Loucy (cell line): ENCODE measurements around the gene BIRC3.

ENCODE experiments used
- EZH2phosphoT487 ChIP-seq: fragments of 200-600 bp; IDR thresholded peaks from 2 replicates; pipeline ENCODE4 v1.6.1; 2018; ENCODE audit warnings: antibody characterized with exemption, mild to moderate bottlenecking, moderate library complexity, borderline replicate concordance
- TF ChIP-seq, protein P1 (sequence below): fragments of 200-600 bp; sonication (generic); conservative IDR thresholded peaks from 2 replicates; pipeline ENCODE4 v1.5.1; 2014; ENCODE audit warnings: mild to moderate bottlenecking, antibody characterized with exemption, low read length

DNA sequence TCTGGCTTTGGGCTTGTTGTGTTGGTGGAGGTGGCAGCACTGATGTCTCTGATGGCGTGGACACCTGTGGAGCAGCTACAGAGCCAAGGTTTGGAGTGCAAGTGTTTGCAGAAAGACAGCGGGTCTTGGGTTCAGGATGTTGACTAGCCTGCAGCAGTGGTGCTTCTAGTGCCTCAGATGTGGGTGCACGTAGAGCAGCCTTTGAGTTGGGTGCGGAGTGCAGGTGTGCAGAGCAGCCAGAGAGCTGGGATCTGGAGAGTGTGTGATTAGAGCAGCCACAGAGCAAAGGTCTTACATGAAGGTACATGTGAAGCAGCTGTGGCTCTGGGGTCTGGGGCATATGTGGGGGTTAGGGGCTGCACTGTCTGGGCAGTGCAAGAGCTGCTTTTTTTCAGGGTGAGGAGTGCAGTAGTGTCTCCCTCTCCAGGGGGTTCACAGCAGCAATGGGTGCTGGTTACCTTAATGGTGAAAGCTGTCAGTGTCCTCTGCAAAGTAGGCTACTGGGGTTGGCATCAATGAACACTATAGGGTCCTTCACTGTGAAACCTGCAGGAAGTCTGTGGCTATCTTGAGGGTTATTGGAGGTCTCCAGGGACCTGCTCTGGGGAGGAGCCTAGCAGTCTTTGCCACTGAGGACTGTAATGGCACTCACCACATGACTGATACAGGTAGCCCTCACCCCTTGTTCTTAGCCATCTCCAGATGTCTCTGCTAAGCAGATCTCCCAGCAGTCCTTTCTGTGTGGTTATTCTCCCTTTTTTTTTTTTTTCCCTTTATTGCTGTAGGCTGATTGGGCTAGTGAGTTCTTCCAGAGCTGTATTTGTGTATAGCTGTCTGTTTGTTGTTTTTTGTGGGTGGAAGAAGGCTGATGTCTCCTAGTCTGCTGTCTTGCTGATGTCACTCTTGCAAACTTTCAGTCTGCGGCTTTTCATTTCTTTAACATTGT lies 44.1 kb downstream of the BIRC3 start:
- TF ChIP-seq, protein P1, sequence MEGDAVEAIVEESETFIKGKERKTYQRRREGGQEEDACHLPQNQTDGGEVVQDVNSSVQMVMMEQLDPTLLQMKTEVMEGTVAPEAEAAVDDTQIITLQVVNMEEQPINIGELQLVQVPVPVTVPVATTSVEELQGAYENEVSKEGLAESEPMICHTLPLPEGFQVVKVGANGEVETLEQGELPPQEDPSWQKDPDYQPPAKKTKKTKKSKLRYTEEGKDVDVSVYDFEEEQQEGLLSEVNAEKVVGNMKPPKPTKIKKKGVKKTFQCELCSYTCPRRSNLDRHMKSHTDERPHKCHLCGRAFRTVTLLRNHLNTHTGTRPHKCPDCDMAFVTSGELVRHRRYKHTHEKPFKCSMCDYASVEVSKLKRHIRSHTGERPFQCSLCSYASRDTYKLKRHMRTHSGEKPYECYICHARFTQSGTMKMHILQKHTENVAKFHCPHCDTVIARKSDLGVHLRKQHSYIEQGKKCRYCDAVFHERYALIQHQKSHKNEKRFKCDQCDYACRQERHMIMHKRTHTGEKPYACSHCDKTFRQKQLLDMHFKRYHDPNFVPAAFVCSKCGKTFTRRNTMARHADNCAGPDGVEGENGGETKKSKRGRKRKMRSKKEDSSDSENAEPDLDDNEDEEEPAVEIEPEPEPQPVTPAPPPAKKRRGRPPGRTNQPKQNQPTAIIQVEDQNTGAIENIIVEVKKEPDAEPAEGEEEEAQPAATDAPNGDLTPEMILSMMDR, result no peak
- TF ChIP-seq EZH2phosphoT487, result no peak
